Uterus (tissue), 2 donors: ENCODE measurements around the gene INSL3.
"Not testable (repeated sequence)": the region's sequence is repeated elsewhere in the genome, so short reads cannot be mapped to it uniquely, and the experiment has no call there.

Source experiments
- POLR2A ChIP-seq, 2 donors: fragments of 450-650 bp; IDR thresholded peaks; one replicate each; pipeline ENCODE4 v1.6.1; 2016; ENCODE audit warnings: antibody characterized with exemption in 2 of 2, mild to moderate bottlenecking in 1 of 2, moderate library complexity in 1 of 2
- TF ChIP-seq, protein P1 (sequence below), 4 experiments: fragments of 200-600 bp in 2 of 4; fragments of 450-650 bp in 2 of 4; sonication (generic) in 2 of 4; IDR thresholded peaks; one replicate each; pipeline ENCODE4 v1.5.1; 2016 to 2019; ENCODE audit warnings: antibody characterized with exemption in 4 of 4, mild to moderate bottlenecking in 2 of 4, moderate library complexity in 1 of 4

DNA sequence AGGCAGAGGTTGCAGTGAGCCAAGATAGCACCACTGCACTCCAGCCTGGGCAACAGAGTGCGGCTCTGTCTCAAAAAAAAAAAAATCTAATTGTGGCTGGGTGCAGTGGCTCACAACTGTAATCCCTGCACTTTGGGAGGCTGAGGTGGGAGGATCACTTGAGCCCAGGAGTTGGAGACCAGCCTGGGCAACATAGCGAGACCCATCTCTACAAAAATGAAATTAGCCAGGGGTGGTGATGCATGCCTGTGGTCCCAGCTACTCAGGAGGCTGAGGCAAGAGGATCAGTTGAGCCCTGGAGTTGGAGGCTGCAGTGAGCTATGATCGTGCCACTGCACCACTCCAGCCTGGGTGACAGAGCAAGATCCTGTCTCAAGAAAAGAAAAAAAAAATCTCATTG, 22.7 kb downstream of the INSL3 start:
- TF ChIP-seq POLR2A (IDR thresholded peaks at IDR 0.05) = not testable (repeated sequence)
- TF ChIP-seq, protein P1, sequence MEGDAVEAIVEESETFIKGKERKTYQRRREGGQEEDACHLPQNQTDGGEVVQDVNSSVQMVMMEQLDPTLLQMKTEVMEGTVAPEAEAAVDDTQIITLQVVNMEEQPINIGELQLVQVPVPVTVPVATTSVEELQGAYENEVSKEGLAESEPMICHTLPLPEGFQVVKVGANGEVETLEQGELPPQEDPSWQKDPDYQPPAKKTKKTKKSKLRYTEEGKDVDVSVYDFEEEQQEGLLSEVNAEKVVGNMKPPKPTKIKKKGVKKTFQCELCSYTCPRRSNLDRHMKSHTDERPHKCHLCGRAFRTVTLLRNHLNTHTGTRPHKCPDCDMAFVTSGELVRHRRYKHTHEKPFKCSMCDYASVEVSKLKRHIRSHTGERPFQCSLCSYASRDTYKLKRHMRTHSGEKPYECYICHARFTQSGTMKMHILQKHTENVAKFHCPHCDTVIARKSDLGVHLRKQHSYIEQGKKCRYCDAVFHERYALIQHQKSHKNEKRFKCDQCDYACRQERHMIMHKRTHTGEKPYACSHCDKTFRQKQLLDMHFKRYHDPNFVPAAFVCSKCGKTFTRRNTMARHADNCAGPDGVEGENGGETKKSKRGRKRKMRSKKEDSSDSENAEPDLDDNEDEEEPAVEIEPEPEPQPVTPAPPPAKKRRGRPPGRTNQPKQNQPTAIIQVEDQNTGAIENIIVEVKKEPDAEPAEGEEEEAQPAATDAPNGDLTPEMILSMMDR (IDR thresholded peaks at IDR 0.05) = not testable (repeated sequence)
